Breast epithelium (tissue), 4 donors: ENCODE results near the gene XPO6. TPM values are rescaled to one million over a fixed set of nuclear protein-coding genes. Genes with fewer than 3 reads are reported as not detected.

Source experiments
- DNase-seq, 2 donors: peaks; one replicate each; pipeline ENCODE4 v3.0.0-alpha.2; 2019; ENCODE audit warnings: low spot score in 2 of 2
- H3K27ac ChIP-seq, 2 donors: fragments of 200-600 bp; sonication (generic) in 1 of 2; one replicate each; pipeline ENCODE4 v1.5.1; 2016 to 2019; ENCODE audit warnings: mild to moderate bottlenecking in 1 of 2
- H3K27me3 ChIP-seq, 2 donors: fragments of 200-600 bp; sonication (generic) in 1 of 2; one replicate each; pipeline versions ENCODE4 v1.5.1 to v1.6.0; 2017 to 2019; ENCODE audit warnings: control low read depth in 1 of 2, mild to moderate bottlenecking in 1 of 2
- H3K36me3 ChIP-seq: fragments of 200-600 bp; one replicate; pipeline ENCODE4 v1.5.1; 2019
- H3K4me1 ChIP-seq, 2 donors: fragments of 200-600 bp; sonication (generic); one replicate each; pipeline ENCODE4 v1.5.1; 2016 to 2019; ENCODE audit warnings: control low read depth in 1 of 2
- H3K4me3 ChIP-seq, 3 donors: fragments of 200-600 bp; sonication (generic); 1 replicate in 2 of 3; 2 replicates in 1 of 3; pipeline ENCODE4 v1.5.1; 2016 to 2019; ENCODE audit warnings: mild to moderate bottlenecking in 3 of 3, moderate library complexity in 2 of 3
- H3K9me3 ChIP-seq, 2 donors: fragments of 200-600 bp; sonication (generic) in 1 of 2; one replicate each; pipeline ENCODE4 v1.5.1; 2016 to 2019; ENCODE audit warnings: control low read depth in 1 of 2
- POLR2A ChIP-seq: fragments of 450-650 bp; IDR thresholded peaks from one replicate; pipeline ENCODE4 v1.6.1; 2016; ENCODE audit warnings: antibody characterized with exemption, mild to moderate bottlenecking, moderate library complexity
- POLR2AphosphoS5 ChIP-seq, 3 donors: sonication (generic); formaldehyde crosslinking; IDR thresholded peaks; one replicate each; pipeline ENCODE4 v1.6.1; 2017; ENCODE audit warnings: antibody characterized with exemption in 3 of 3
- intact Hi-C: fragments of 100-400 bp; cut with DNase I; formaldehyde crosslinking; loops from one replicate; pipeline ENCODE4 v1.15.1; 2023; ENCODE audit warnings: low total_unique reads
- total RNA-seq, 3 donors: library from RNA; depleted of rRNA; stranded (reverse); fragments of >200 nt; gene quantifications; one replicate each; pipeline ENCODE4 v1.1.0, GENCODE V29; 2016
- TF ChIP-seq, protein P1 (sequence below), 3 donors: fragments of 450-650 bp; IDR thresholded peaks; one replicate each; pipeline ENCODE4 v1.5.1; 2016 to 2017; ENCODE audit warnings: antibody characterized with exemption in 3 of 3, mild to moderate bottlenecking in 3 of 3, moderate library complexity in 3 of 3

The XPO6 gene
- total RNA-seq, 3 donors from 2014 or later = 66.4 to 84.6 (median 67.4) TPM

DNA sequence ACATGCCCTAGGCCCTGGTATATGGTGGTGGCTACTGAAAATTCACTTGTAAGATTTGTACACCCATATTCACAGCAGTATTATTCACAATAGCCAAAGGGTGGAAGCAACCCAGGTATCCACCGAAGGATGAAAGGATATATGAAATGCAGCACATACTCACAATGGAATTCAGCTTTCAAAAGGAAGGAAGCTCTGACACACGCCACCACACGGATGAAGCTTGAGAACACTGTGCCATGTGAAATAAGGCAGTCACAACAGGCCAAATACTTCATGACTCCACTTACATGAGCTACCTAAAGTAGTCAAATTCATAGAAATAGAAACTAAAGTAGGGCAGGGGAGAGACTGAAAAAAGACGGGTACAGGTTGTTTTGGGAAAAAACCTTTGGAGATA, 2.9 kb downstream of the XPO6 start:
- intact Hi-C loops = no loop called here
- H3K4me3 ChIP-seq = no peak overlapping the region
- H3K27ac ChIP-seq = no peak overlapping the region
- TF ChIP-seq POLR2A = no peak
- DNase-seq = no peak
- H3K36me3 ChIP-seq = no peaks in the 10 kb centered on the region
- peaks cover 0 to 6% of the 10 kb centered on the region in 2 donors for H3K4me1 ChIP-seq
- no peaks in the 10 kb centered on the region for H3K9me3 ChIP-seq
- H3K27me3 ChIP-seq = no peaks in the 10 kb centered on the region

DNA sequence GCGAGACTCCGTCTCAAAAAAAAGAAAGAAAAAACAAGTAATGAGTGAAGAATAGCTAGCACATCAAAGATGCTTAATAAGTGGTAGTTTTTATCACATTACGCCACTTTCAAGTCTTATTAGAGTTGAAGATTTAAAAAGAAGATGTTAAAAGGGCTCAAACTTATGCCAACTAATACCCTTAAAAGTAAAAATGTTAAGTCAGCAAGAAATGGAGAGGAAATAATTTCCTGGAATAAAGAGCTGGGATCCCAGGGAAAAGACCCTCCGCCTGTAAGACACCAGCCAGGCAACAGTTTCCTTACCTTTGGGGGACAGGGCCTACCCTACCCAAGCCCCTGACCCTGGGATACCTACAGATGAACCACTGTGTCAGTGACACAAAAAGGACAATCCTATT, 3.6 kb downstream of the XPO6 start:
- no peaks in the 10 kb centered on the region for H3K9me3 ChIP-seq
- H3K36me3 ChIP-seq = no peaks in the 10 kb centered on the region
- H3K27me3 ChIP-seq = no peaks in the 10 kb centered on the region
- H3K27ac ChIP-seq = no peak overlapping the region
- DNase-seq = no peak
- TF ChIP-seq POLR2AphosphoS5 (IDR thresholded peaks at IDR 0.05) (no peak), POLR2A (no peak)
- TF ChIP-seq, protein P1, sequence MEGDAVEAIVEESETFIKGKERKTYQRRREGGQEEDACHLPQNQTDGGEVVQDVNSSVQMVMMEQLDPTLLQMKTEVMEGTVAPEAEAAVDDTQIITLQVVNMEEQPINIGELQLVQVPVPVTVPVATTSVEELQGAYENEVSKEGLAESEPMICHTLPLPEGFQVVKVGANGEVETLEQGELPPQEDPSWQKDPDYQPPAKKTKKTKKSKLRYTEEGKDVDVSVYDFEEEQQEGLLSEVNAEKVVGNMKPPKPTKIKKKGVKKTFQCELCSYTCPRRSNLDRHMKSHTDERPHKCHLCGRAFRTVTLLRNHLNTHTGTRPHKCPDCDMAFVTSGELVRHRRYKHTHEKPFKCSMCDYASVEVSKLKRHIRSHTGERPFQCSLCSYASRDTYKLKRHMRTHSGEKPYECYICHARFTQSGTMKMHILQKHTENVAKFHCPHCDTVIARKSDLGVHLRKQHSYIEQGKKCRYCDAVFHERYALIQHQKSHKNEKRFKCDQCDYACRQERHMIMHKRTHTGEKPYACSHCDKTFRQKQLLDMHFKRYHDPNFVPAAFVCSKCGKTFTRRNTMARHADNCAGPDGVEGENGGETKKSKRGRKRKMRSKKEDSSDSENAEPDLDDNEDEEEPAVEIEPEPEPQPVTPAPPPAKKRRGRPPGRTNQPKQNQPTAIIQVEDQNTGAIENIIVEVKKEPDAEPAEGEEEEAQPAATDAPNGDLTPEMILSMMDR (IDR thresholded peaks at IDR 0.05) = no peak
- intact Hi-C loops = no loop called here
- peaks cover 0 to 6% of the 10 kb centered on the region in 2 donors for H3K4me1 ChIP-seq
- H3K4me3 ChIP-seq = no peak overlapping the region

DNA sequence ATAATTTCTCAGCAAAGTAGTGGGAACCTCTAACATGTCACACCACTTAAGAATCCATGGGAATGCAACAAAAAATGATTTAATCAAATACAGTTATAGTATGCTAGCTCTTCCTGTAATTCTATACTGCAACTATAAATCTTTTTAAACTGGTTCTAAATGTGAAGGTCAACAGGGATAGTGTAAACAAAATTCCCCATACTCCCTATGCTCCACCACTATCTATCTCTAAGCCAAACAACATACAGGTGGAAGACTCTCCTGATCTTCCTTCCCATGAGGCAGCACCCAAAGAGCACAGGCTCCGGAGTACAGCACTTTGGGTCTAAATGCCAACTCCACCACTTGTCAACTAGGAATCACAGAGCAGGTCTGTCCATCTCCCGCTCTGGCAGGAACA, 4.4 kb downstream of the XPO6 start:
- Histone ChIP-seq H3K4me1 (peaks cover 0 to 6% of the 10 kb centered on the region in 2 donors), H3K27me3 (no peaks in the 10 kb centered on the region), H3K9me3 (no peaks in the 10 kb centered on the region), H3K4me3 (no peak overlapping the region), H3K27ac (no peak overlapping the region), H3K36me3 (no peaks in the 10 kb centered on the region)
- TF ChIP-seq, protein P1 (IDR thresholded peaks at IDR 0.05) = no peak
- TF ChIP-seq POLR2A (no peak), POLR2AphosphoS5 (IDR thresholded peaks at IDR 0.05) (no peak)
- intact Hi-C loops = no loop called here
- no peak for DNase-seq

DNA sequence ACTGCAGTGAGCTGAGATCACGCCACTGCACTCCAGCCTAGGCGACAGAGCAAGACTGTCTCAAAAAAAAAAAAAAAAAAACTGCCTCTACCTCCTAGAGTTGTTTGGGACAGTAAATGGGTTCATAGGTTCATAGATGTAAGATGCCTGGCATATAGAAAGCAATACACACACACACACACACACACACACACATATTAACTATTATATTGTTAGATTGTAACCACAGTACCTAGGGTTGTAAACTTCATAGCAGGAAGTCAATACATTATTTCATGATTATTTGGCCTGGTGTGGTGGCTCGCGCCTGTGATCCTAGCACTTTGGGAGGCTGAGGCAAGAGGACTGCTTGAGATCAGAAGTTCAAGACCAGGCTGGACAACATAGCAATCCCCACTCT, 5.8 kb downstream of the XPO6 start:
- no peaks in the 10 kb centered on the region for H3K27me3 ChIP-seq
- no peaks in the 10 kb centered on the region for H3K36me3 ChIP-seq
- H3K27ac ChIP-seq = no peak overlapping the region
- TF ChIP-seq, protein P1 (IDR thresholded peaks at IDR 0.05) = no peak
- TF ChIP-seq POLR2A = no peak
- intact Hi-C loops = no loop called here
- H3K4me3 ChIP-seq = no peak overlapping the region
- no peak for DNase-seq
- H3K4me1 ChIP-seq = peaks cover 0 to 6% of the 10 kb centered on the region in 2 donors
- no peaks in the 10 kb centered on the region for H3K9me3 ChIP-seq

DNA sequence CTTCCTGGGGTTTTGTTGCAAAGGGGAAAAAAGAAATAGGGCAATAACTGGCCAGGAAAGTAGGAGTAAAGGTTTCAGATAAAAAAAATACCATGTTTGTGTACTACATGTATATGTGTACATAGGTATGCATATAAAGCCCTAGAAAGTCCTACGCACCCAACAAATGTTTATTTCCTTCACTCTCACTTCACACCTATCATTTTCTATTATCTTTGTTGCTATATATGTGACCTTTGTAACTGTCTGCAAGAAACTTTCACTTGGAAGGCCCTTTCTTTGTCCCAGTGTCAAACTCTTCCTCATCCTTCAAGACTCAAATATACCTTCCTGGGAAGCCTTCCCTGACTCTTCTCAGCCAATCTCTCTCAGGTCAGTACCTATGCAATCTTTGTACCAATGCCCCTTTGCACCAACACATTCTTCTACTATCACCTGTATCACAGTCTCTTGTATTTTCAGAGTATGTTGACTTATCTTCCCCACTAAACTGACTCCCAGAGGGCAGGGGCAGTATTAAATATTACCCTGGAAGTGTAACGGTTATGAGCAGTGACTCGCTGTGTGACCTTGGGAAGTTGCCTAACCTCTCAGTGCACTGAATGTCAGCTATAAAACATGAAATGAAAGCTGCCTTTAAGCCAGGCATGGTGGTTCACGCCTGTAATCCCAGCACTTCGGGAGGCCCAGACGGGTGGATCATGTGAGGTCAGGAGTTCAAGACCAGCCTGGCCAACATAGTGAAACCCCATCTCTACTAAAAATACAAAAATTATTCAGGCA, 6.5 kb downstream of the XPO6 start:
- H3K27ac ChIP-seq = no peak overlapping the region
- intact Hi-C loops = no loop called here
- no peak overlapping the region for H3K4me3 ChIP-seq
- no peaks in the 10 kb centered on the region for H3K36me3 ChIP-seq
- no peaks in the 10 kb centered on the region for H3K9me3 ChIP-seq
- TF ChIP-seq POLR2A (no peak), POLR2AphosphoS5 (IDR thresholded peaks at IDR 0.05) (no peak)
- TF ChIP-seq, protein P1 (IDR thresholded peaks at IDR 0.05) = no peak
- H3K4me1 ChIP-seq = no peaks in the 10 kb centered on the region
- no peak for DNase-seq
- H3K27me3 ChIP-seq = no peaks in the 10 kb centered on the region
